AG09319 (cell line): ENCODE measurements around the gene FCHO2.

Source experiments
- DNase-seq: peaks from one replicate; pipeline ENCODE4 v3.0.0-alpha.2; 2010; ENCODE audit warnings: low read depth; ENCODE audit errors: extremely low read depth
- TF ChIP-seq, protein P1 (sequence below): IDR thresholded peaks from 2 replicates; pipeline ENCODE4 v1.5.1; 2011; ENCODE audit warnings: low read depth, mild to moderate bottlenecking, inconsistent platforms, low read length, moderate library complexity

The FCHO2 gene, protein sequence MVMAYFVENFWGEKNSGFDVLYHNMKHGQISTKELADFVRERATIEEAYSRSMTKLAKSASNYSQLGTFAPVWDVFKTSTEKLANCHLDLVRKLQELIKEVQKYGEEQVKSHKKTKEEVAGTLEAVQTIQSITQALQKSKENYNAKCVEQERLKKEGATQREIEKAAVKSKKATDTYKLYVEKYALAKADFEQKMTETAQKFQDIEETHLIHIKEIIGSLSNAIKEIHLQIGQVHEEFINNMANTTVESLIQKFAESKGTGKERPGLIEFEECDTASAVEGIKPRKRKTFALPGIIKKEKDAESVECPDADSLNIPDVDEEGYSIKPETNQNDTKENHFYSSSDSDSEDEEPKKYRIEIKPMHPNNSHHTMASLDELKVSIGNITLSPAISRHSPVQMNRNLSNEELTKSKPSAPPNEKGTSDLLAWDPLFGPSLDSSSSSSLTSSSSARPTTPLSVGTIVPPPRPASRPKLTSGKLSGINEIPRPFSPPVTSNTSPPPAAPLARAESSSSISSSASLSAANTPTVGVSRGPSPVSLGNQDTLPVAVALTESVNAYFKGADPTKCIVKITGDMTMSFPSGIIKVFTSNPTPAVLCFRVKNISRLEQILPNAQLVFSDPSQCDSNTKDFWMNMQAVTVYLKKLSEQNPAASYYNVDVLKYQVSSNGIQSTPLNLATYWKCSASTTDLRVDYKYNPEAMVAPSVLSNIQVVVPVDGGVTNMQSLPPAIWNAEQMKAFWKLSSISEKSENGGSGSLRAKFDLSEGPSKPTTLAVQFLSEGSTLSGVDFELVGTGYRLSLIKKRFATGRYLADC

DNA sequence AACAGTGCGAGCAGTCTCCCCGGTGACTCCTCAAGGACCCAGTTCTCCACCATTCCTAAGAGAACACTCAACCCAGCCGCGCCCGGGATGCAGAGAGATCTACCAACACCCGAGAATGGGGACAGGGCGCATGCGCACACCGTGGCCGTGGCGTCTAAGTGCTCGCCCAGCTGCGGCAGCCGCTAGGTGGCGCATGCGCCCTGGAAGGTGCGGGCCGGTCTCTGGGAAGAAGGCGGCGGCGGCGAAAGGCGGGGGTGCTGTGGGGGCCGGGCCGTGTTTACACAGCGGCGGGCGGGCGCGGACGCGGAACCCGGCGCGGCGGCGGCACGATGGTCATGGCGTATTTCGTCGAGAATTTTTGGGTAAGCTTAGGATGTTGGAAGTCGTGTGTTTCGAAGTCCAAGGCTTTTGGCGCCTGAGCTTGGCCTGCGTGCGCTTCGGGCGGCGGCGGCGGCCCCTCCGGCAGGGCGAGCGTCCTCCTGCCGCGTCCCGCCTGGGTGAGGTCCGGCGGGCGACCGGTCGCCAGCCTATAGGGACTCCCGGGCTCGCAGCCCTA lies at the start of gene FCHO2:
FCHO2 (plus strand) TSS at position 274 of the 556 bp plus-strand sequence; CDS start at position 330, 56 bp downstream.
- DNase-seq = peak; percentile 93
- TF ChIP-seq, protein P1, sequence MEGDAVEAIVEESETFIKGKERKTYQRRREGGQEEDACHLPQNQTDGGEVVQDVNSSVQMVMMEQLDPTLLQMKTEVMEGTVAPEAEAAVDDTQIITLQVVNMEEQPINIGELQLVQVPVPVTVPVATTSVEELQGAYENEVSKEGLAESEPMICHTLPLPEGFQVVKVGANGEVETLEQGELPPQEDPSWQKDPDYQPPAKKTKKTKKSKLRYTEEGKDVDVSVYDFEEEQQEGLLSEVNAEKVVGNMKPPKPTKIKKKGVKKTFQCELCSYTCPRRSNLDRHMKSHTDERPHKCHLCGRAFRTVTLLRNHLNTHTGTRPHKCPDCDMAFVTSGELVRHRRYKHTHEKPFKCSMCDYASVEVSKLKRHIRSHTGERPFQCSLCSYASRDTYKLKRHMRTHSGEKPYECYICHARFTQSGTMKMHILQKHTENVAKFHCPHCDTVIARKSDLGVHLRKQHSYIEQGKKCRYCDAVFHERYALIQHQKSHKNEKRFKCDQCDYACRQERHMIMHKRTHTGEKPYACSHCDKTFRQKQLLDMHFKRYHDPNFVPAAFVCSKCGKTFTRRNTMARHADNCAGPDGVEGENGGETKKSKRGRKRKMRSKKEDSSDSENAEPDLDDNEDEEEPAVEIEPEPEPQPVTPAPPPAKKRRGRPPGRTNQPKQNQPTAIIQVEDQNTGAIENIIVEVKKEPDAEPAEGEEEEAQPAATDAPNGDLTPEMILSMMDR = peak; percentile 66

DNA sequence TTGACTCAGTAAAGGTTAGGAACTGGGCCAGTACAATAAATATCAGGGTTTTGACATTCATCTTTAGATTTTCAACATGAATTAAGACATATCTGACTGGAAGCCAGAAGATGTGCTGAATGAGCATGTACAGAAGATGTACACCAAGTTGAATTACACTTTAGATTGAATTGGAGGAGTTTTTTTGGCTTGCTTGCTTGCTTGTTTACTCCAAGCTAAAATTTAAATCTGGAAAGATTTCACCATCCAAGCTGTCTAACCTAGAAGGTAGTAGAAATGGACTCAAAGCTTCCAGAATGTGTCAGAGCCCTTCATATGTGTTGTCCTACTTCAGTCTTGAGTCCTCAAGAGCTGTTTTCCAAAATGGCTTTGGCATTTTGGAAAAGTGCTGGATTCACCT lies 49.0 kb upstream of the FCHO2 start:
- TF ChIP-seq, protein P1 = no peak
- no peak for DNase-seq

DNA sequence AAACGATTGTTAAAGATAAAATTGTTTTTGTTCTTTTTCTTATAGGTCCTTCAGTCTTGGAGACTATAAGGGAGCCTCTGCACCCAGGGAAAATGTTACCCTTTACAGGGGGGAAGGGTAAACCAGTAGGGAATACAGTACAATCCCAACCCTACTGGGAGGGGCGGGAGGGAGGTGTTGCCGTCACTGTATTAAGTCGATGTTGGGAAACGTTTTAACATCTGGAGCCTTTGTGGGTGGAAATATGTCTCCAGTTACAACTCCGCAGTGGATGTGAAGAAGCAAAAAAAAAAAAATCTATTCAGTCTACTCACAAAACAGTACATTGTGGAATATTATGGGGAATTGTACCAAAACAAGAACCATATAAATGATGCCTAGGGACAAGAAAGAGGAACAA lies 47.2 kb upstream of the FCHO2 start:
- DNase-seq = peak; percentile 22
- TF ChIP-seq, protein P1 = no peak

DNA sequence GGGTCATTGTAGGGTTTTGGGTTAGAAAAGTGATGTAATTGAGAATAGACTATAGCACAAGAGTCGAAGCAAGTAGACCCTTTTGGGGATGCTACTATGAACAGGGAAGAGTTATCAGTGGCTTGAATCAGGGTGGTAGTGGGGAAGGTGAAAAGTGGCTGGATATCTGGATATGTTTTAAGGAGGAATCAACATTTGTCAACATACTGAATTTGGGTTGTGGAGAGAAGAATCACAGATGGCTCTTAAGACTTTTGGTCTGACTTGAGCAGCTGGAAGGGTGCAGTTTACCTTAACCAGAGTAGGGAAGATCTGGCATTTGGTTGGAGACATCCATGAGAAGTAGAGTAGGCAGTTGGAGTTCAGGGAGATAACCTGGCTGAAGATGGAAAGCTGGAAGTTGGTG lies 38.5 kb upstream of the FCHO2 start:
- TF ChIP-seq, protein P1 = no peak
- DNase-seq = no peak

DNA sequence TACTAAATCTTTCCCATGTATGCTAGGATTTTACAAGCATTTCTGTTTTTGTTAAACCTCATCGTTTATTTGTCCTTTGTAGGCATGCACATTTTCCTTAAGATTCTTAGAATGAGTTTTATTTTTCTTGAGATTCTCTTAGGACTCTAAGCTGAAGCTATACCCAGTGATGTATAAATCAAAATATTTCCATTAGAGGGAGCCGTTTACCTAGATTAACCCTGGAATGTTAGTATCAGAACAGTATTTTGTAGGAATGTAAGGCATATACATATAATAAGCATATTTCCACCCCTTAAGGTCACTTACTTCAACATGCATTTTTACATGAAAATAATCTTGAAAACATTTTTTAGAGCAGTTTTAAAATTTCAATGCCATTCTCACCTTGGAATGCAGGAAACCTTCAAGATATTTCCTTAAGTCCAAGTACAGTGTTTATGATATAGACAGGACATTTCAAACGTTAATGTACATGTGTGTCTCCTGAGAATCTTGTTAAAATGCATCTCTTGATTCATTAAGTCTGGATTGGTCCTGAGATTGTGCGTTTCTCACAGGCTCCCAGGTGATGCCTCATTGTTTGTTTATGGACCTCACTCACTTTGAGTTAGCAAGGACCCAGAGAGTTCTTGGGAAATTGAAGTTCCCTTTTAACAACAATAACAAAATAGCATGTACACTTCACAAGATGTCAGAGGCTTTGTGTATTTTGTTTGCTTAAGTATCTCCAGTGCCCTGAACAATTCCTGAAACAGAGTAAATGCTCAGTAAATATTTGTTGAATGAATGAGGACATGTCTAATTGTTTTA lies 34.9 kb upstream of the FCHO2 start:
- no peak for DNase-seq

DNA sequence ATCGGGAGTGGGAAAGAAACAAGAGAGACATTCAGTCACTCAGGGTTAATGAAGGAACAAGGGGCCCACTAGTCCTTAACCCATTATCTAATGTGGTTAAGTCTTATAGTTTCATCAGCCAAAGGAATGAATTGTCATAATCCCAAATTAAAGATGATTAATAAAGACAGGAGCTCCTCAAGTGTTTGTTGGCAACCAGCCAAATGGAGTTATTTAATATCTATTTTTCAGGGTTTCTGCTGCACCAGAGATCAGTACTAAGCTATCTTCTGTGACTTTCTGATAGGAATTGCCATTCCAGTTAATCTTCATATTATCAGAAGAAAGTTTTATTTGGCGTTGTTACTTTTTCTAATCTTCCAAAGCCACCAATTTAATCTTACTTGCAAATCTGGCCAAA lies 34.0 kb upstream of the FCHO2 start:
- no peak for DNase-seq
- TF ChIP-seq, protein P1 = no peak

More for the DNA sequence above, 34.9 kb upstream of the FCHO2 start:
- TF ChIP-seq, protein P1 = peak; percentile 24; the same call in 1 of the 2 replicates
